ENCODE results near the gene ATP8B4. TPM values are rescaled to one million over a fixed set of nuclear protein-coding genes. Genes with fewer than 3 reads are reported as not detected.

ATP8B4 gene
- total and polyA plus RNA-seq, 2 donors (not counting 3 experiments of a cell fraction or from before 2014, with no cell fraction given), result not detected

DNA sequence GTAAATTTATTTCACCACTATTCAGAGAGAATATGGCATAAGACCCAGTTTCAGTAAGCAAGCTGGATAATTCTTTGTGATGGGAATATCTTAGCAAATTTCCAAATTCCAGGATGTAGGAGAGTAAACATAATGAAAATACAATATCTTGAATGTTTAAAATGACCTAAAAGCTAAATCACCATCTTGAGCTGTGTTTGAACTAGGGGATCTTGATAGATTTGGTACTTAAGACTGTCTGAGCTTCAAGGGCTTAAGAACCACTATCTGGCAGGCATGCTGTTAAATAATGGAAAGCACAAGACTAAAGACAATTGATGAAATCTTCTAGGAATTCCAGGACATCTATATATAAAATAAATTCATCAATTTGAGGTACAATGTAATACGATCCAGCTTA lies 217.7 kb downstream of the ATP8B4 start:
- no peaks in the 10 kb centered on the region for H3K79me2 ChIP-seq (ENCODE audit: control insufficient read depth, insufficient read depth, low read length)
- no TSS peak for BruUV-seq (replicated peaks)
- DNase-seq (ENCODE audit: low read depth, low spot score) (no peak), FAIRE-seq (no peak)
- TF ChIP-seq POLR2AphosphoS5 (IDR thresholded peaks at IDR 0.05; ENCODE audit: insufficient read depth, low read depth, low read length), result no peak
- TF ChIP-seq MYC (IDR thresholded peaks at IDR 0.05; ENCODE audit: low read depth, low read length), result no peak
- no peak for TF ChIP-seq FOS (IDR thresholded peaks at IDR 0.05; ENCODE audit: borderline replicate concordance, insufficient read depth, low read length)
- TF ChIP-seq GATA2 (IDR thresholded peaks at IDR 0.05; ENCODE audit: insufficient read depth, insufficient read length, low read depth, low read length), result no peak
- no peak for TF ChIP-seq POLR2A (IDR thresholded peaks at IDR 0.05; ENCODE audit: low read depth, low read length)
- no peak for TF ChIP-seq JUN (IDR thresholded peaks at IDR 0.05; ENCODE audit: borderline replicate concordance, insufficient read depth, insufficient read length, low read depth)
- TF ChIP-seq, protein P1, sequence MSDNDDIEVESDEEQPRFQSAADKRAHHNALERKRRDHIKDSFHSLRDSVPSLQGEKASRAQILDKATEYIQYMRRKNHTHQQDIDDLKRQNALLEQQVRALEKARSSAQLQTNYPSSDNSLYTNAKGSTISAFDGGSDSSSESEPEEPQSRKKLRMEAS (IDR thresholded peaks at IDR 0.05; ENCODE audit: insufficient read depth, insufficient read length), result no peak
- TF ChIP-seq EZH2 (IDR thresholded peaks at IDR 0.05; ENCODE audit: borderline replicate concordance, low read depth, low read length, severe bottlenecking), result no peak
- TF ChIP-seq, protein P2, sequence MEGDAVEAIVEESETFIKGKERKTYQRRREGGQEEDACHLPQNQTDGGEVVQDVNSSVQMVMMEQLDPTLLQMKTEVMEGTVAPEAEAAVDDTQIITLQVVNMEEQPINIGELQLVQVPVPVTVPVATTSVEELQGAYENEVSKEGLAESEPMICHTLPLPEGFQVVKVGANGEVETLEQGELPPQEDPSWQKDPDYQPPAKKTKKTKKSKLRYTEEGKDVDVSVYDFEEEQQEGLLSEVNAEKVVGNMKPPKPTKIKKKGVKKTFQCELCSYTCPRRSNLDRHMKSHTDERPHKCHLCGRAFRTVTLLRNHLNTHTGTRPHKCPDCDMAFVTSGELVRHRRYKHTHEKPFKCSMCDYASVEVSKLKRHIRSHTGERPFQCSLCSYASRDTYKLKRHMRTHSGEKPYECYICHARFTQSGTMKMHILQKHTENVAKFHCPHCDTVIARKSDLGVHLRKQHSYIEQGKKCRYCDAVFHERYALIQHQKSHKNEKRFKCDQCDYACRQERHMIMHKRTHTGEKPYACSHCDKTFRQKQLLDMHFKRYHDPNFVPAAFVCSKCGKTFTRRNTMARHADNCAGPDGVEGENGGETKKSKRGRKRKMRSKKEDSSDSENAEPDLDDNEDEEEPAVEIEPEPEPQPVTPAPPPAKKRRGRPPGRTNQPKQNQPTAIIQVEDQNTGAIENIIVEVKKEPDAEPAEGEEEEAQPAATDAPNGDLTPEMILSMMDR (IDR thresholded peaks at IDR 0.05; ENCODE audit: extremely low read depth in 1 of 2, insufficient read depth in 1 of 2, low read depth in 1 of 2, low read length in 2 of 2), result no peak
- H4K20me1 ChIP-seq (replicated peaks; ENCODE audit: control insufficient read depth, extremely low read depth, insufficient read depth, low read length), result no peaks in the 10 kb centered on the region
- no peaks in the 10 kb centered on the region for H3K9me1 ChIP-seq (replicated peaks; ENCODE audit: control insufficient read depth, extremely low read depth, insufficient read depth, low read length)
- POLR2A ChIA-PET, result no interaction called here
- CTCF ChIA-PET, result interaction anchor here (0.9 to 1.3 kb wide), 2 partner anchors 480 to 666 kb away, joined by 3 read pairs; no protein-coding TSS in a partner anchor
- no peaks in the 10 kb centered on the region for H3K4me1 ChIP-seq (ENCODE audit: control insufficient read depth, extremely low read depth, insufficient read depth, low read length)
- H3K27ac ChIP-seq (ENCODE audit: insufficient read depth, low read depth, low read length), result no peak overlapping the region
- H3K9ac ChIP-seq (replicated peaks; ENCODE audit: extremely low read depth, insufficient read depth, low read length), result no peak overlapping the region
- H3K4me3 ChIP-seq (replicated peaks in 1 of 3; ENCODE audit: insufficient read depth in 1 of 3, low read depth in 1 of 3, low read length in 3 of 3), result no peak overlapping the region
- H3K9me3 ChIP-seq (replicated peaks; ENCODE audit: control insufficient read depth, insufficient read depth, low read length), result no peaks in the 10 kb centered on the region
- intact Hi-C loops (cut with micrococcal nuclease) (no loop called here), dilution Hi-C loops (cut with MboI; ENCODE audit: extremely low pct_ligation_motif_present, low sequenced_read_pairs) (no loop called here)
- H3K4me2 ChIP-seq (ENCODE audit: insufficient read depth, low read length), result no peak overlapping the region
- no peak overlapping the region for H2AFZ ChIP-seq (ENCODE audit: low read depth, low read length)
- H3K36me3 ChIP-seq (ENCODE audit: control insufficient read depth in 2 of 2, extremely low read depth in 1 of 2, insufficient read depth in 2 of 2, low read length in 2 of 2), result no peaks in the 10 kb centered on the region
- H3K27me3 ChIP-seq (ENCODE audit: control insufficient read depth in 2 of 2, insufficient read depth in 2 of 2, low read length in 2 of 2), result no peaks in the 10 kb centered on the region

Data from endothelial cell of umbilical vein (primary cell).